8988T (cell line): ENCODE data around the gene GTF2E1.

ENCODE experiments used
- DNase-seq: peaks from one replicate; pipeline ENCODE4 v3.0.0; 2011

The GTF2E1 gene

GRCh38 chr3:120801484-120801883, 58.9 kb downstream of the GTF2E1 start:
- DNase-seq: no peak

GRCh38 chr3:120802916-120803315, 60.4 kb downstream of the GTF2E1 start:
- DNase-seq: no peak

- no peak for DNase-seq
Measured at GRCh38 chr3:120816728-120817127, 74.2 kb downstream of the GTF2E1 start.

GRCh38 chr3:120820748-120821147, 78.2 kb downstream of the GTF2E1 start:
- DNase-seq: no peak

- DNase-seq: no peak
Measured at GRCh38 chr3:120821426-120821825, 78.9 kb downstream of the GTF2E1 start.

GRCh38 chr3:120823156-120823555, 80.6 kb downstream of the GTF2E1 start:
- no peak for DNase-seq

- DNase-seq: no peak
Measured at GRCh38 chr3:120824613-120825012, 82.1 kb downstream of the GTF2E1 start.

GRCh38 chr3:120828796-120829195, 86.3 kb downstream of the GTF2E1 start:
- no peak for DNase-seq

- DNase-seq: no peak
Measured at GRCh38 chr3:120831066-120831465, 88.5 kb downstream of the GTF2E1 start.
